Subcutaneous adipose tissue (tissue), 4 donors: ENCODE measurements around the gene GLRX5. TPM values are rescaled to one million over a fixed set of nuclear protein-coding genes. Genes with fewer than 3 reads are reported as not detected.

Source experiments
- total RNA-seq, 4 donors: library from RNA; depleted of rRNA; stranded (reverse); fragments of >200 nt; gene quantifications; one replicate each; pipeline ENCODE4 v1.1.0, GENCODE V29; 2016
- TF ChIP-seq, protein P1 (sequence below): fragments of 450-650 bp; IDR thresholded peaks from one replicate; pipeline ENCODE4 v1.5.1; 2016; ENCODE audit warnings: low read depth, mild to moderate bottlenecking, control low read depth, antibody characterized with exemption, moderate library complexity

The GLRX5 gene
- total RNA-seq, 4 donors from 2014 or later = 17.7 to 48.8 (median 20.5) TPM

DNA sequence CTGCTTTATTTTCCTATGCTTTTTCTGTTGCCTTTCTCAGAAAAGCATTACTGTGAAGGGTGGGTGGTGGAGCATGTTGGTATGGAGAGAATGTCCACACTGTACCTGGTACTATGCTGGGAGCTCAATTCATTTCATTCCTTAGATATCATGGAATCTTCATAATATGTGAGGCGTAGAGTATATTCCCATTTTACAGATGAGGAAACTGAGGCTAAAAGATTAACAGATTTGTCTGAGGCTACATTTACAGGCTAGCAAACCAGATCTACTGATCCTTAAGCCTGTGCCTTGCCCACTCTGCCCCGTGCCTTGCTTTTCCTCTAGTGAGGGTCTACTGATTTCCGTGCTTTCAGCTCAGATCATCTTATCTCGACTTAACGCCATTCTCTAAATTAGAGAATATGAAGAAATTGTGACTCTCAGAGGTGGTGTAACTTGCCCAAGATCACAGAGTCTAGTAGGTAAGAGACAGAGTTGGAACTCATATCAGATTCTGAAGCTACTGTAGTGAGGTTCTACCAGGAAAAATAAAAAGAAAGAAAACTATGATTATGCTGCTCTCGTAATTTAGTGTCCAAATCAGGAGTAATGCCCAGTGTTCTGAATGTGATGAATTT, 5.5 kb downstream of the GLRX5 start:
- TF ChIP-seq, protein P1, sequence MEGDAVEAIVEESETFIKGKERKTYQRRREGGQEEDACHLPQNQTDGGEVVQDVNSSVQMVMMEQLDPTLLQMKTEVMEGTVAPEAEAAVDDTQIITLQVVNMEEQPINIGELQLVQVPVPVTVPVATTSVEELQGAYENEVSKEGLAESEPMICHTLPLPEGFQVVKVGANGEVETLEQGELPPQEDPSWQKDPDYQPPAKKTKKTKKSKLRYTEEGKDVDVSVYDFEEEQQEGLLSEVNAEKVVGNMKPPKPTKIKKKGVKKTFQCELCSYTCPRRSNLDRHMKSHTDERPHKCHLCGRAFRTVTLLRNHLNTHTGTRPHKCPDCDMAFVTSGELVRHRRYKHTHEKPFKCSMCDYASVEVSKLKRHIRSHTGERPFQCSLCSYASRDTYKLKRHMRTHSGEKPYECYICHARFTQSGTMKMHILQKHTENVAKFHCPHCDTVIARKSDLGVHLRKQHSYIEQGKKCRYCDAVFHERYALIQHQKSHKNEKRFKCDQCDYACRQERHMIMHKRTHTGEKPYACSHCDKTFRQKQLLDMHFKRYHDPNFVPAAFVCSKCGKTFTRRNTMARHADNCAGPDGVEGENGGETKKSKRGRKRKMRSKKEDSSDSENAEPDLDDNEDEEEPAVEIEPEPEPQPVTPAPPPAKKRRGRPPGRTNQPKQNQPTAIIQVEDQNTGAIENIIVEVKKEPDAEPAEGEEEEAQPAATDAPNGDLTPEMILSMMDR = no peak

DNA sequence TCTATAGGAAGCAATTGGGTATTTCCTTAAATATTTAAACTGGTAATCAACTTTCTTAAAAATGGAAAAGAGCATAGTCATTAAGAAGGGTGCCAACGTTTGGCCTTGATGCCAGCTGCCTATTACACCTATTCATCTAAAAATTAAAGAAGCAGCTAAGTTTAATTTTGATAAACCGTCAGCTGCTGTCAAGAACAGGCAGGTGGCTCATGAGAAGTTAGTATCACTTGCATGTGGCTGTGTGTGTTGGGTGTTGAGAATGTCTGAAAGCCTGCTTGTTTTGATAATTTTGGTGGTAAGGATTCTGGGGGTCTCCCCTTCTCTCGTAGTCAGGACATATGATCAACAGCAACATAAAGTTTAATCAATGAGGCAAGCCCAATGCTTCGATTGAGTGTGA, 6.5 kb downstream of the GLRX5 start:
- TF ChIP-seq, protein P1 = no peak

DNA sequence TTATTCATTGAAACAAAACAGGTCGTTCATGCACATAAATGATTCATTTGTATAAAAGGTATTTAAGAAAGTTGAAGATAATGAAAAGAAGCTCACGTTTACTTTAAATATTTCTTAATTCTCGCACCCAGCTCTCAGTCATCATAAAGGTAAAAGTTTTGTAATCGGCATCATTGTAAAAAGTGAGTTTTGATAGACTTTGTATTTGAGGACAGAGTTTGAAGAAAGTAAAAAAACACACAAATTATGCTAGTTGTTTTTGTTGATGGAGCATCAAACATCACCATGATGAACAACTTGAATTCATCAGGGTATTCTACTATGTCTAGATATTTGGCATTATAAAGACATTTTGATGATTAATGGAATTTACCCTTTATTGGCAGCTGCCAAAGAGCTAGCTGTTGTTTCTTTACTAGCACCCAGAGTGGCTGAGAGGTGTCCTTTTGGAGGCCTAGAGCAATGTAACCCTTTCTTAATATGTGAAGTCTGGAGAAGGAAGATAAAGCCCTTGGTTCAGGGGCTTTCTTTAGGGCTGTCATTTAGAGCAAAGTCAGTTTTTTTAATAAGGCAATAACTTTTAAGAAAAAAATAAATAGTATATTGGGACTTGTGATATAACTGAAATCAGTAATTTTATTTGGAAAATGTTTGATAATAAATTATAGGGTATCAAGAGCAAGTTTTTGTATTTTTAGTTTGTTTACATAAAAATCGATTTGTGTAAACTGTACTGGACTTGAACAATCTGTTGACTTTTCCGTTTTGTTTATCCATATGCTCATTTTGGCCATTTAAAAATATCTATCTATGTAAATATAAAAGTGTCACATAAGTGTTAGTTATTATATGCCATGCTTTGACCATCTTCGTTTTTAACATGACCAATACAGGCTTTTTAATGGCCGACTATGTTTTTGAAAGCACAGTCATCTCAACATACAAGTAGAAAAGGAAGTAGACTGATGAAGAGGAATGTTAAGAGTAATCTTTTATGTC, 7.4 kb downstream of the GLRX5 start:
- TF ChIP-seq, protein P1 = no peak

DNA sequence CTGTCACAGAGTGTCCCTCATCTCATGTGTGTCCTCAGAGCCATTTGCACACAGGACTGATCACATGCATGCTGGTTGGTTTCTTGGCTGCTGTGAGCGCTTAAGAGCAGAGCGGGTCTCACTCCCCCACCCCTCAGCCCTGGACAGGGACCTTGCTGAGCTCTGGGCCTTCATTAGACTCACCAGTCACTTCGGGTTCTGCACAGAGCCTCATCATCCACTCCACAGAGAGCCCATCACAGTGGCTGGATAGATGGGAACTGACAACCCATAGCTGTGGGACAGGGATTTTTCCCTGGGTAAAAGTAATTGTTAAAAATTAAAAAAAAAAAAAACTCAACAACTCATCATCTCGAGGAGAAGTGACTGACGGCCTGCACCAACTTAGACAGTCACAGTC, 8.2 kb downstream of the GLRX5 start:
- TF ChIP-seq, protein P1 = no peak

DNA sequence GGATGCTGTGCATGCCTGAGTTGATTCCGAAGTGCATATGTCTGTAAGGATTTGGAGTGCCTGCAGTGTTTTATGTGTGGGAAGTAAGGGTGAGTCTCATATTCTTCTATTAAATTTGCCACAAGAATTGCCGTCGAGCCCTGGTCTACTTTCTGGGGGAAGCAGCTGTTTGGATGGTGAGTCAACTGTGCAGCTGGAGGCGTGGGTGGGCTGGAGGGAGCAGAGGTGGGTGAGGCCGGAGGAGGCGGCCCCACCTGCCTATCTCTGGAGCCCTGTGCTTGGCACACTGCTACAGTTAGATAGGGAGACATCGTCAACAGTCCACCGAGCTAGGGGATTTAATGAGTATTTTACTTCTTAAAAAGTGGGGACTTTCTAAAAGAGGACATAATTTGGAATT, 9.7 kb downstream of the GLRX5 start:
- TF ChIP-seq, protein P1 = no peak

DNA sequence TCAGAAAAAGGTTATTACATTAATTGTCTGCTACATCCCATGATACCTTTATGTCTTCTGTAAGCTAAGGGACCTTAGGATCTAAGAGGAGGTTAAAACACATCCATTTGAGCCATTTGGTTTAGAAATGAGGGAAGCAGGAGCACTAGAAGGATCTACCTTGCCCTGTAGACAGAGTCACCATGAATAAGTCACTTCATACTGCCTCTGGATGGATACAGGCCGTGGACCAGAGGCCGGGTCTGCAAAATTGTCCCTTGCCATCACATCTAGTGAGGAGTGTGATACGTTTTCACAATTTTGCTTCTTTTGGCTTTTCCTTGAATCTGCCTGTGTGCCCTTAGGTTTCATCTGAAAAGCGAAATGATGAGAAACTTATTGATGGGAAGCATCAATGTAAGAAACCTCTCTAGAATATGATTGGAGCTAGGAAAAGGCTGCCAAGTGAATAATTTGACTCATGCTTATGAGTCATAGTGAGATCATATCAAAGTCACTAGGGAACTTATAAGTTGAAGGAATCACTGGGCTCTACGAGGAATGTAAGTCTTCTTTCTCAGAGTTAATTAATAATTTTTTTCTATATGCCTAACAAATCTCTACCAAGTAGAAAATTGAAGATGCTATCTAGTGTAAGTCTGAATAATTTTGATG, 10.8 kb downstream of the GLRX5 start:
- TF ChIP-seq, protein P1 = no peak

DNA sequence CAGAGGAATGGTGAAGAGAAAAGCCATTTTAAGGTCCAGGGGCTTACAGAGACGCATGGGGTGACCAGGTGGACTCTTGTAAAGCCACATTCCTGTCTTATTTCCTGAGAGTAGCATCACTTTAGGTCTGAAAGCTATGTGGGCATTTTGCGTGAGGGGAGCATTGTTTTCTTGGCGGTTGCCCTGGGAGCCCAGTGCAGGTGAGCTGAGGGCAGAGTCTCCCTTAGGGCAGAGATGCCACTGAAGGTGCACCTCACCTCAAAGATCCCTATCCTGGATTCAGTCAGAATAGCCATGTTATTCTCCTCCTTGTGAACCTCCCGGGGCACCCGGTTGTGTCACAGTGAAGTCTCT, 12.4 kb downstream of the GLRX5 start:
- TF ChIP-seq, protein P1 = no peak
